H1 (cell line): ENCODE data around the gene TRIM14. TPM values are rescaled to one million over a fixed set of nuclear protein-coding genes. Genes with fewer than 3 reads are reported as not detected.
"Not testable (repeated sequence)": the region's sequence is repeated elsewhere in the genome, so short reads cannot be mapped to it uniquely, and the experiment has no call there.

Experiments used
- CTCF ChIA-PET: fragments of 300-600 bp; sonication (Branson Sonifier 250); formaldehyde crosslinking; loops from one replicate; lab custom pipeline; 2021; ENCODE audit not compliant: partially characterized antibody; lab: Charles Lee
- POLR2A ChIA-PET: fragments of 300-600 bp; sonication (Branson Sonifier 250); formaldehyde crosslinking; loops from one replicate; lab custom pipeline; 2021; ENCODE audit warnings: inconsistent platforms; ENCODE audit not compliant: partially characterized antibody; lab: Charles Lee
- DNase-seq, 2 experiments: peaks; one replicate each; pipeline versions ENCODE4 v3.0.0 to v3.0.0-alpha.2; 2010 to 2022; ENCODE audit warnings: low spot score in 2 of 2, low read depth in 1 of 2, mixed read lengths in 1 of 2
- FAIRE-seq: peaks from 2 replicates; lab custom pipeline; 2011; peaks lifted over from hg19 to GRCh38; lab: Jason Lieb, UNC
- H2AFZ ChIP-seq: 2 replicates; pipeline ENCODE4 v1.8.1; 2012; ENCODE audit warnings: low read length, inconsistent platforms
- H2AK5ac ChIP-seq: 2 replicates; pipeline ENCODE4 v1.6.1; 2013; ENCODE audit warnings: low read depth, low read length
- H2BK120ac ChIP-seq: replicated peaks from 2 replicates; pipeline ENCODE3; 2013; ENCODE audit warnings: low read depth, low read length, inconsistent platforms
- H2BK12ac ChIP-seq: 2 replicates; pipeline ENCODE4 v1.6.1; 2013; ENCODE audit warnings: low read depth, low read length
- H2BK15ac ChIP-seq: 2 replicates; pipeline ENCODE4 v1.6.1; 2013; ENCODE audit warnings: low read length
- H2BK20ac ChIP-seq: 2 replicates; pipeline ENCODE4 v1.6.1; 2013; ENCODE audit warnings: low read length
- H2BK5ac ChIP-seq: 2 replicates; pipeline ENCODE4 v1.6.1; 2013; ENCODE audit warnings: low read depth, low read length
- H3K14ac ChIP-seq: 2 replicates; pipeline ENCODE4 v1.6.1; 2013; ENCODE audit warnings: inconsistent platforms; ENCODE audit not compliant: insufficient read length
- H3K18ac ChIP-seq: 2 replicates; pipeline ENCODE4 v1.6.1; 2013; ENCODE audit warnings: low read length; ENCODE audit errors: extremely low read depth
- H3K23ac ChIP-seq: 2 replicates; pipeline ENCODE4 v1.6.1; 2013; ENCODE audit warnings: inconsistent platforms; ENCODE audit not compliant: insufficient read length
- H3K23me2 ChIP-seq: 2 replicates; pipeline ENCODE4 v1.6.1; 2013; ENCODE audit warnings: low read depth, low read length
- H3K27ac ChIP-seq: 2 replicates; pipeline ENCODE4 v1.6.1; 2011; ENCODE audit warnings: low read depth, low read length, inconsistent platforms
- H3K27me3 ChIP-seq, 4 experiments: replicated peaks in 1 of 4; 1 replicate in 1 of 4; 2 replicates in 3 of 4; pipeline versions ENCODE4 v1.6.1 to v1.8.1; 2011 to 2013; ENCODE audit warnings: low read length in 3 of 4, mild to moderate bottlenecking in 3 of 4, inconsistent platforms in 2 of 4, mixed read lengths in 2 of 4, moderate library complexity in 1 of 4; ENCODE audit not compliant: control insufficient read depth in 3 of 4, insufficient read depth in 3 of 4; ENCODE audit errors: extremely low read depth in 1 of 4
- H3K36me3 ChIP-seq, 4 experiments: 2 replicates each; pipeline versions ENCODE4 v1.6.1 to v1.8.1; 2011 to 2013; ENCODE audit warnings: mild to moderate bottlenecking in 4 of 4, low read length in 3 of 4, moderate library complexity in 2 of 4, control low read depth in 1 of 4, inconsistent platforms in 1 of 4; ENCODE audit not compliant: insufficient read depth in 4 of 4, control insufficient read depth in 2 of 4
- H3K4ac ChIP-seq: replicated peaks from 2 replicates; pipeline ENCODE3; 2013; ENCODE audit warnings: low read length, low read depth, mixed read lengths, inconsistent platforms; ENCODE audit not compliant: insufficient read length
- H3K4me1 ChIP-seq, 4 experiments: replicated peaks in 1 of 4; 1 replicate in 1 of 4; 2 replicates in 3 of 4; pipeline versions ENCODE4 v1.6.1 to v1.8.1; 2011 to 2013; ENCODE audit warnings: low read length in 3 of 4, inconsistent platforms in 2 of 4, mixed read lengths in 1 of 4; ENCODE audit not compliant: insufficient read depth in 4 of 4, control insufficient read depth in 3 of 4
- H3K4me2 ChIP-seq, 2 experiments: 2 replicates each; pipeline versions ENCODE4 v1.6.1 to v1.8.1; 2011 to 2013; ENCODE audit warnings: low read depth in 2 of 2, low read length in 2 of 2, control low read depth in 1 of 2, inconsistent platforms in 1 of 2, mild to moderate bottlenecking in 1 of 2; ENCODE audit not compliant: insufficient read depth in 1 of 2
- H3K4me3 ChIP-seq, 4 experiments: fragments of 200-600, 300-600 bp in 1 of 4; sonication (generic), shearing (Covaris generic), sonication (Bioruptor Twin) in 1 of 4; 2 replicates each; pipeline versions ENCODE4 v1.5.1 to v1.8.1; 2011 to 2016; ENCODE audit warnings: low read length in 4 of 4, low read depth in 3 of 4, control low read depth in 2 of 4, inconsistent platforms in 2 of 4, mild to moderate bottlenecking in 2 of 4, mixed read lengths in 1 of 4, moderate library complexity in 1 of 4; ENCODE audit not compliant: insufficient read depth in 2 of 4; ENCODE audit errors: extremely low read depth in 1 of 4
- H3K56ac ChIP-seq: replicated peaks from 2 replicates; pipeline ENCODE3; 2013; ENCODE audit warnings: low read depth, mild to moderate bottlenecking, mixed read lengths, low read length, inconsistent platforms; ENCODE audit not compliant: insufficient read length
- H3K79me1 ChIP-seq: 2 replicates; pipeline ENCODE4 v1.6.1; 2013; ENCODE audit warnings: low read depth, low read length, control low read depth
- H3K79me2 ChIP-seq, 2 experiments: 2 replicates each; pipeline versions ENCODE4 v1.6.1 to v1.8.1; 2012 to 2013; ENCODE audit warnings: low read length in 2 of 2, mild to moderate bottlenecking in 2 of 2, inconsistent platforms in 1 of 2; ENCODE audit not compliant: insufficient read depth in 2 of 2, control insufficient read depth in 1 of 2
- H3K9ac ChIP-seq, 4 experiments: replicated peaks in 1 of 4; 1 replicate in 1 of 4; 2 replicates in 3 of 4; pipeline versions ENCODE4 v1.6.1 to v1.8.1; 2011 to 2013; ENCODE audit warnings: low read depth in 3 of 4, low read length in 3 of 4, control low read depth in 2 of 4, mild to moderate bottlenecking in 2 of 4, moderate library complexity in 2 of 4, inconsistent platforms in 1 of 4; ENCODE audit errors: extremely low read depth in 1 of 4
- H3K9me3 ChIP-seq, 2 experiments: 2 replicates each; pipeline versions ENCODE4 v1.6.1 to v1.8.1; 2012 to 2013; ENCODE audit warnings: mild to moderate bottlenecking in 2 of 2, moderate library complexity in 2 of 2, control low read depth in 1 of 2, inconsistent platforms in 1 of 2, low read depth in 1 of 2, low read length in 1 of 2, mixed read lengths in 1 of 2; ENCODE audit not compliant: insufficient read depth in 2 of 2
- H4K20me1 ChIP-seq, 2 experiments: replicated peaks in 1 of 2; 2 replicates each; pipeline versions ENCODE3 to v1.8.1; 2011 to 2013; ENCODE audit warnings: inconsistent platforms in 2 of 2, low read length in 2 of 2, mild to moderate bottlenecking in 1 of 2; ENCODE audit not compliant: insufficient read depth in 2 of 2, control insufficient read depth in 1 of 2
- H4K5ac ChIP-seq: 2 replicates; pipeline ENCODE4 v1.6.1; 2013; ENCODE audit warnings: low read length, low read depth, mixed read lengths, inconsistent platforms; ENCODE audit not compliant: insufficient read length
- H4K8ac ChIP-seq: 2 replicates; pipeline ENCODE4 v1.8.0; 2013; ENCODE audit warnings: mild to moderate bottlenecking, moderate library complexity, low read length, inconsistent platforms; ENCODE audit not compliant: insufficient read depth; ENCODE audit errors: extremely low read depth
- H4K91ac ChIP-seq: replicated peaks from 2 replicates; pipeline ENCODE3; 2013; ENCODE audit warnings: low read length, mixed read lengths, inconsistent platforms; ENCODE audit not compliant: insufficient read length
- RXRA ChIP-seq: IDR thresholded peaks from 2 replicates; pipeline ENCODE4 v1.6.1; 2011; ENCODE audit warnings: low read depth, mild to moderate bottlenecking, low read length, moderate library complexity; ENCODE audit not compliant: insufficient read depth
- SUZ12 ChIP-seq: fragments of 200-600 bp; sonication (generic); IDR thresholded peaks from 2 replicates; pipeline ENCODE4 v1.6.1; 2012; ENCODE audit warnings: mild to moderate bottlenecking, inconsistent platforms, low read length, moderate library complexity, mixed read lengths
- TCF12 ChIP-seq: IDR thresholded peaks from 2 replicates; pipeline ENCODE4 v1.6.1; 2011; ENCODE audit warnings: low read depth, mild to moderate bottlenecking, low read length
- WGBS, 2 experiments: shearing (Covaris generic) in 1 of 2; methylation state at CpG; one replicate each; pipeline versions ENCODE4 v1.1.6 to v1.1.7; 2013 to 2015; ENCODE audit warnings: low lambda C conversion rate in 2 of 2, mixed read lengths in 2 of 2, inconsistent platforms in 1 of 2, low coverage in 1 of 2, missing lambda C conversion rate in 1 of 2; ENCODE audit not compliant: insufficient replicate concordance in 2 of 2, insufficient coverage in 1 of 2, insufficient read length in 1 of 2; ENCODE audit errors: extremely low coverage in 1 of 2, missing lambda C conversion rate in 1 of 2; 5-methylcytosine and 5-hydroxymethylcytosine counted together
- polyA plus RNA-seq, 7 experiments: library from polyadenylated mRNA; depleted of rRNA in 3 of 7; stranded (reverse) in 5 of 7; unstranded in 2 of 7; fragments of >200 nt in 5 of 7; fragments of 200-250 nt in 2 of 7; gene quantifications; 1 replicate in 5 of 7; 2 replicates in 1 of 7; 4 replicates in 1 of 7; pipeline versions ENCODE4 v1.2.1 to v1.2.3, GENCODE V29; 2011 to 2013; ENCODE audit warnings: missing spikeins in 2 of 7, mixed read lengths in 2 of 7
- total RNA-seq: library from RNA; stranded (reverse); fragmentation: NEBNext Ultra II Directional; extraction: Animal tissue kit (Norgen Biotek cat#: 25700); gene quantifications from 2 replicates; pipeline ENCODE4 v1.2.1, GENCODE V29; 2021
- TF ChIP-seq, protein P1 (sequence below), 3 experiments: IDR thresholded peaks; 1 replicate in 2 of 3; 2 replicates in 1 of 3; pipeline versions ENCODE4 v1.5.1 to v1.6.1; 2011; ENCODE audit warnings: low read length in 3 of 3, mild to moderate bottlenecking in 3 of 3, inconsistent platforms in 2 of 3, low read depth in 1 of 3, moderate library complexity in 1 of 3; ENCODE audit not compliant: insufficient read depth in 1 of 3; ENCODE audit errors: control extremely low read depth in 1 of 3

TRIM14 gene
- total and polyA plus RNA-seq, 2 of the 8 experiments (the other 6 are each of a cell fraction or from before 2014, with no cell fraction given), result 9.2 to 19.4 TPM

- TF ChIP-seq RXRA (no peak), TCF12 (no peak), SUZ12 (no peak)
- TF ChIP-seq, protein P1, sequence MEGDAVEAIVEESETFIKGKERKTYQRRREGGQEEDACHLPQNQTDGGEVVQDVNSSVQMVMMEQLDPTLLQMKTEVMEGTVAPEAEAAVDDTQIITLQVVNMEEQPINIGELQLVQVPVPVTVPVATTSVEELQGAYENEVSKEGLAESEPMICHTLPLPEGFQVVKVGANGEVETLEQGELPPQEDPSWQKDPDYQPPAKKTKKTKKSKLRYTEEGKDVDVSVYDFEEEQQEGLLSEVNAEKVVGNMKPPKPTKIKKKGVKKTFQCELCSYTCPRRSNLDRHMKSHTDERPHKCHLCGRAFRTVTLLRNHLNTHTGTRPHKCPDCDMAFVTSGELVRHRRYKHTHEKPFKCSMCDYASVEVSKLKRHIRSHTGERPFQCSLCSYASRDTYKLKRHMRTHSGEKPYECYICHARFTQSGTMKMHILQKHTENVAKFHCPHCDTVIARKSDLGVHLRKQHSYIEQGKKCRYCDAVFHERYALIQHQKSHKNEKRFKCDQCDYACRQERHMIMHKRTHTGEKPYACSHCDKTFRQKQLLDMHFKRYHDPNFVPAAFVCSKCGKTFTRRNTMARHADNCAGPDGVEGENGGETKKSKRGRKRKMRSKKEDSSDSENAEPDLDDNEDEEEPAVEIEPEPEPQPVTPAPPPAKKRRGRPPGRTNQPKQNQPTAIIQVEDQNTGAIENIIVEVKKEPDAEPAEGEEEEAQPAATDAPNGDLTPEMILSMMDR (IDR thresholded peaks at IDR 0.05; ENCODE audit: control extremely low read depth in 1 of 3, insufficient read depth in 1 of 3, low read depth in 1 of 3, low read length in 3 of 3), result no peak
- TF ChIP-seq, all 59 proteins: peak for 0
Measured at GRCh38 chr9:98130576-98131228, 11.7 kb upstream of the TRIM14 start (continued).

DNA sequence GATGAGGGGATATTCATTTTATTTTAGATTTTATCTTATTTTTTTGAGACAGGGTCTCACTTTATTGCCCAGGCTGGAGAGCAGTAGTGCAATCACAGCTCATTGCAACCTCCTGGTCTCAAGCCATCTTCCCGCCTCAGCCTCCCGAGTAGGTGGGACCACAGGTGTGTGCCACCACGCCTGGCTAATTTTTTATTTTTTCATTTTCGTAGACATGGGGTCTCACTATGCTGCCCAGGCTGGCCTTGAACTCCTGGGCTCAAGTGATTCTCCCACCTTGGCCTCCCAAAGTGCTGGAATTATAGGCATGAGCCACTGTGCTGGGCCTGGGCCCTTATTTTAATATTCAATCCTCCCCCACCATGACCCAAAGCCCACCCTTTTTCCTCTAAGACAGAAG lies 11.0 kb upstream of the TRIM14 start:
- not testable (repeated sequence) for H4K8ac ChIP-seq, H3K23me2 ChIP-seq, H2AK5ac ChIP-seq, H3K27ac ChIP-seq, H2AFZ ChIP-seq, H3K36me3 ChIP-seq, H3K4ac ChIP-seq, H3K23ac ChIP-seq, H2BK15ac ChIP-seq, H3K27me3 ChIP-seq, H3K9ac ChIP-seq, H4K20me1 ChIP-seq, H3K4me3 ChIP-seq, H3K79me2 ChIP-seq, H3K79me1 ChIP-seq, H4K5ac ChIP-seq, H3K56ac ChIP-seq, H3K4me2 ChIP-seq, H2BK12ac ChIP-seq, H4K91ac ChIP-seq, H2BK120ac ChIP-seq, DNase-seq, H3K9me3 ChIP-seq, H2BK5ac ChIP-seq, H2BK20ac ChIP-seq, H3K18ac ChIP-seq, FAIRE-seq, H3K14ac ChIP-seq
- ChIA-PET CTCF (interaction anchor here (0.9 to 2.6 kb wide), 4 partner anchors 9 to 59 kb away, joined by 3 to 6 read pairs (median 5); no protein-coding TSS in a partner anchor), POLR2A (interaction anchor here (1.1 to 1.4 kb wide), 2 partner anchors 12 to 41 kb away, joined by 3 to 4 read pairs; no protein-coding TSS in a partner anchor)
- H3K4me1 ChIP-seq, result peaks cover 0 to 11% (median 0%) of the 10 kb centered on the region in 4 experiments; a peak in 3 of 7 replicates
- WGBS, 2 experiments, result 86% methylated on average over 4 of the region's 4 CpGs; no CpG with 5 or more reads in 1 of the 2 experiments
